Neutrophil (primary cell): ENCODE results near the gene GBX1.

ENCODE experiments used
- H3K27ac ChIP-seq: fragments of 200-600 bp; sonication (generic); 2 replicates; pipeline ENCODE4 v1.5.1; 2016; ENCODE audit warnings: mild to moderate bottlenecking, moderate library complexity
- H3K27me3 ChIP-seq: fragments of 200-600 bp; sonication (generic); 2 replicates; pipeline ENCODE4 v1.6.0; 2016; ENCODE audit warnings: mild to moderate bottlenecking
- H3K36me3 ChIP-seq: fragments of 200-600 bp; sonication (generic); 2 replicates; pipeline ENCODE4 v1.5.1; 2017
- H3K4me1 ChIP-seq, 2 experiments: fragments of 200-600 bp in 1 of 2; sonication (generic) in 1 of 2; 1 replicate in 1 of 2; 2 replicates in 1 of 2; pipeline versions ENCODE4 v1.5.1 to v1.6.1; 2013 to 2016; ENCODE audit warnings: low read depth in 1 of 2, low read length in 1 of 2, mild to moderate bottlenecking in 1 of 2, moderate library complexity in 1 of 2; ENCODE audit not compliant: control insufficient read depth in 1 of 2, insufficient read depth in 1 of 2
- H3K4me3 ChIP-seq, 2 experiments: fragments of 200-600 bp in 1 of 2; sonication (generic) in 1 of 2; 1 replicate in 1 of 2; 2 replicates in 1 of 2; pipeline ENCODE4 v1.5.1; 2013 to 2016; ENCODE audit warnings: low read depth in 1 of 2, low read length in 1 of 2, mild to moderate bottlenecking in 1 of 2, moderate library complexity in 1 of 2
- H3K9me3 ChIP-seq: fragments of 200-600 bp; sonication (generic); 2 replicates; pipeline ENCODE4 v1.5.1; 2016
- CTCF ChIP-seq: fragments of 200-600 bp; sonication (generic); IDR thresholded peaks from 2 replicates; pipeline ENCODE4 v1.5.1; 2016; ENCODE audit warnings: antibody characterized with exemption

GBX1 gene

GRCh38 chr7:151187409-151188251 is 20.1 kb upstream of the GBX1 start:
- no peaks in the 10 kb centered on the region for H3K36me3 ChIP-seq
- no peak overlapping the region for H3K27ac ChIP-seq
- no peak overlapping the region for H3K4me3 ChIP-seq
- no peaks in the 10 kb centered on the region for H3K9me3 ChIP-seq
- TF ChIP-seq CTCF, result no peak
- H3K4me1 ChIP-seq, result no peaks in the 10 kb centered on the region
- H3K27me3 ChIP-seq, result peaks cover 12% of the 10 kb centered on the region

- H3K27me3 ChIP-seq, result peaks cover 12% of the 10 kb centered on the region
- no peaks in the 10 kb centered on the region for H3K36me3 ChIP-seq
- H3K27ac ChIP-seq, result no peak within 1 kb of the TSS
- no peak for TF ChIP-seq CTCF
- no peaks in the 10 kb centered on the region for H3K4me1 ChIP-seq
- no peak within 1 kb of the TSS for H3K4me3 ChIP-seq
- no peaks in the 10 kb centered on the region for H3K9me3 ChIP-seq
Measured at GRCh38 chr7:151186640-151187408, 19.3 kb upstream of the GBX1 start, which contains the start of gene ASB10. Gene ASB10 (minus strand): TSS chr7:151187250. CDS start chr7:151187130, 120 bp downstream.

GRCh38 chr7:151185762-151186639 is 18.5 kb upstream of the GBX1 start:
- H3K27me3 ChIP-seq, result peaks cover 12% of the 10 kb centered on the region
- no peak overlapping the region for H3K27ac ChIP-seq
- no peaks in the 10 kb centered on the region for H3K4me1 ChIP-seq
- no peaks in the 10 kb centered on the region for H3K9me3 ChIP-seq
- H3K36me3 ChIP-seq, result no peaks in the 10 kb centered on the region
- no peak for TF ChIP-seq CTCF
- no peak overlapping the region for H3K4me3 ChIP-seq

DNA sequence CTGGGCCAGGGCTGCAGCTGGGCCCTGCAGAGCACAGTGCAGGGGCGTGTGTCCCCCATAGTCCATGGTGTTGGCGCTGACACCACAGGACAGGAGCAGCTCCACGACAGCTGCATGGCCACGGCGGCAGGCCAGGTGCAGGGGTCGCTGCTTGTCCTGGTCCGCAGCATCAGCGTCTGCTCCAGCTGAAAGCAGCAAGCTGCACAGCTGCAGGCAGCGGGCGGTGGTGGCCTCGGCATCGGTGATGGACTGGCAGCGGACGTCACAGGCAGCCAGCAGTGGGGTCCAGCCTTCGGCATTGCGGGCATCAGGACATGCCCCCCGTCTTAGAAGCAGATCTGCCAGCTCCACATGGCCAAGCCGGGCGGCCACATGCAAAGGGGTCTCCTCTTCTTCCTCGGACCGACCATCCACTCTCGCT is 13.5 kb upstream of the GBX1 start:
- Histone ChIP-seq H3K36me3 (no peaks in the 10 kb centered on the region), H3K27ac (no peak overlapping the region), H3K27me3 (peaks cover 43% of the 10 kb centered on the region), H3K4me3 (no peak overlapping the region), H3K4me1 (no peaks in the 10 kb centered on the region), H3K9me3 (no peaks in the 10 kb centered on the region)
- no peak for TF ChIP-seq CTCF

DNA sequence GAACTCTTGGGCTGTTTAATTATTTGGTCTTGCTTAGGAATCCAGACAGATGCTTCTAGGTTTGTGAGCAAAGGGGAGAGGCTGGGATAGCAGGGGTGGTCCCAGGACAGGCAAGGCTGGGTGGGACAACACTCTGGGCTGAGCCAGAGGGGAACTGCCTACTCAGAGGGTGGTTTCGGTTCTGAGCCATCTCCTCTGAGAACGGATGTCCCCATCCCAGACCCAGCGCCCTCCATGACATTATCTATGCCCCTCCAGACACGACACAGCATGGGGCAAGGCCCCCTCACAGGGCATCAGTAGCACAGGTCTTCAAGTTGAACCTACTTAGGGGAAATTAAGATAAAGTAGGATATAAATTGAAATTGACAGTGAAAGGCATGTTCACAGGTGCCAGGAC is 12.5 kb upstream of the GBX1 start:
- Histone ChIP-seq H3K27ac (no peak overlapping the region), H3K4me1 (no peaks in the 10 kb centered on the region), H3K4me3 (no peak overlapping the region), H3K27me3 (peaks cover 53% of the 10 kb centered on the region), H3K36me3 (no peaks in the 10 kb centered on the region), H3K9me3 (no peaks in the 10 kb centered on the region)
- TF ChIP-seq CTCF, result no peak
